Kidney (tissue), 14 donors: ENCODE data around the gene WNT3A. TPM values are rescaled to one million over a fixed set of nuclear protein-coding genes. Genes with fewer than 3 reads are reported as not detected.

Experiments
- DNase-seq, 5 donors: peaks; one replicate each; pipeline ENCODE4 v3.0.0-alpha.2; 2013 to 2020
- FAIRE-seq: peaks from 2 replicates; lab custom pipeline; 2012; peaks lifted over from hg19 to GRCh38; lab: Jason Lieb, UNC
- H3K27ac ChIP-seq, 2 donors: one replicate each; pipeline ENCODE4 v1.7.0; 2013; ENCODE audit warnings: low read depth in 2 of 2, low read length in 2 of 2, inconsistent platforms in 1 of 2
- H3K27me3 ChIP-seq: one replicate; pipeline ENCODE4 v1.7.1; 2013; ENCODE audit warnings: low read length, inconsistent platforms; ENCODE audit not compliant: control insufficient read depth, insufficient read depth
- H3K36me3 ChIP-seq, 3 donors: one replicate each; pipeline versions ENCODE4 v1.7.0 to v1.7.1; 2013; ENCODE audit warnings: low read length in 3 of 3, control low read depth in 1 of 3, inconsistent platforms in 1 of 3; ENCODE audit not compliant: insufficient read depth in 3 of 3, control insufficient read depth in 2 of 3
- H3K4me1 ChIP-seq, 3 donors: one replicate each; pipeline versions ENCODE4 v1.7.0 to v1.7.1; 2013; ENCODE audit warnings: low read length in 3 of 3, inconsistent platforms in 1 of 3, low read depth in 1 of 3; ENCODE audit not compliant: control insufficient read depth in 2 of 3, insufficient read depth in 2 of 3
- H3K4me3 ChIP-seq, 3 donors: one replicate each; pipeline versions ENCODE4 v1.7.0 to v1.8.1; 2013; ENCODE audit warnings: low read length in 3 of 3, control low read depth in 1 of 3, inconsistent platforms in 1 of 3
- H3K9ac ChIP-seq, 3 donors: one replicate each; pipeline versions ENCODE4 v1.7.0 to v1.7.1; 2013; ENCODE audit warnings: low read length in 3 of 3, control low read depth in 1 of 3, inconsistent platforms in 1 of 3
- H3K9me3 ChIP-seq, 3 donors: one replicate each; pipeline versions ENCODE4 v1.7.0 to v1.7.1; 2013; ENCODE audit warnings: low read length in 3 of 3, control low read depth in 1 of 3, inconsistent platforms in 1 of 3; ENCODE audit not compliant: control insufficient read depth in 2 of 3, insufficient read depth in 1 of 3
- intact Hi-C: fragments of 100-400 bp; cut with DNase I; formaldehyde crosslinking; loops from one replicate; pipeline ENCODE4 v1.11.1; 2022
- polyA plus RNA-seq: library from polyadenylated mRNA; stranded (reverse); fragments of 350-450 nt; fragmentation: Illumina TruSeq; extraction: RNeasy Lipid Tissue Mini Kit (QIAGEN cat#74804); gene quantifications from one replicate; pipeline ENCODE4 v1.2.3, GENCODE V29; 2014; ENCODE audit warnings: low read depth, low replicate concordance; ENCODE audit not compliant: insufficient read depth
- total RNA-seq: library from RNA; stranded (reverse); fragmentation: NEBNext Ultra II Directional; extraction: Animal tissue kit (Norgen Biotek cat#: 25700); gene quantifications from one replicate; pipeline ENCODE4 v1.2.1, GENCODE V29; 2021
- TF ChIP-seq, protein P1 (sequence below): IDR thresholded peaks from 3 replicates; pipeline ENCODE4 v1.5.1; 2012; ENCODE audit warnings: mild to moderate bottlenecking, moderate library complexity, borderline replicate concordance; ENCODE audit not compliant: insufficient read depth; ENCODE audit errors: extremely low read depth
- donor health status: control.
- donor health status: control.
- donor health status: control.
- donor health status: control.
- donor health status: control.
- donor health status: DM: yes; HTN: yes; CAD: no.
- donor health status: Normal renal cell carcinoma (clear cell type).

The WNT3A gene
- total and polyA plus RNA-seq, 2 donors from 2014 or later: not detected

GRCh38 chr1:228066891-228067654 is 60.3 kb downstream of the WNT3A start:
- Histone ChIP-seq H3K4me1 (no peaks in the 10 kb centered on the region), H3K27me3 (peaks cover 9% of the 10 kb centered on the region), H3K36me3 (no peaks in the 10 kb centered on the region), H3K4me3 (no peak overlapping the region), H3K27ac (no peak overlapping the region), H3K9me3 (no peaks in the 10 kb centered on the region), H3K9ac (no peak overlapping the region)
- FAIRE-seq (no peak), DNase-seq (peak in 1 of 5 donors; percentile 34)
- TF ChIP-seq, protein P1, sequence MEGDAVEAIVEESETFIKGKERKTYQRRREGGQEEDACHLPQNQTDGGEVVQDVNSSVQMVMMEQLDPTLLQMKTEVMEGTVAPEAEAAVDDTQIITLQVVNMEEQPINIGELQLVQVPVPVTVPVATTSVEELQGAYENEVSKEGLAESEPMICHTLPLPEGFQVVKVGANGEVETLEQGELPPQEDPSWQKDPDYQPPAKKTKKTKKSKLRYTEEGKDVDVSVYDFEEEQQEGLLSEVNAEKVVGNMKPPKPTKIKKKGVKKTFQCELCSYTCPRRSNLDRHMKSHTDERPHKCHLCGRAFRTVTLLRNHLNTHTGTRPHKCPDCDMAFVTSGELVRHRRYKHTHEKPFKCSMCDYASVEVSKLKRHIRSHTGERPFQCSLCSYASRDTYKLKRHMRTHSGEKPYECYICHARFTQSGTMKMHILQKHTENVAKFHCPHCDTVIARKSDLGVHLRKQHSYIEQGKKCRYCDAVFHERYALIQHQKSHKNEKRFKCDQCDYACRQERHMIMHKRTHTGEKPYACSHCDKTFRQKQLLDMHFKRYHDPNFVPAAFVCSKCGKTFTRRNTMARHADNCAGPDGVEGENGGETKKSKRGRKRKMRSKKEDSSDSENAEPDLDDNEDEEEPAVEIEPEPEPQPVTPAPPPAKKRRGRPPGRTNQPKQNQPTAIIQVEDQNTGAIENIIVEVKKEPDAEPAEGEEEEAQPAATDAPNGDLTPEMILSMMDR: no peak
- intact Hi-C loops: no loop called here

- Histone ChIP-seq H3K4me3 (no peak overlapping the region), H3K4me1 (no peaks in the 10 kb centered on the region), H3K9me3 (no peaks in the 10 kb centered on the region), H3K27ac (no peak overlapping the region), H3K9ac (no peak overlapping the region), H3K27me3 (peaks cover 9% of the 10 kb centered on the region), H3K36me3 (no peaks in the 10 kb centered on the region)
- intact Hi-C loops: no loop called here
- DNase-seq (no peak), FAIRE-seq (no peak)
- TF ChIP-seq, protein P1: no peak
Measured at GRCh38 chr1:228068359-228068758, 61.6 kb downstream of the WNT3A start.

GRCh38 chr1:228070173-228070572 is 63.4 kb downstream of the WNT3A start:
- no peaks in the 10 kb centered on the region for H3K9me3 ChIP-seq
- H3K9ac ChIP-seq: no peak overlapping the region
- no peaks in the 10 kb centered on the region for H3K4me1 ChIP-seq
- peaks cover 9% of the 10 kb centered on the region for H3K27me3 ChIP-seq
- no peak overlapping the region for H3K4me3 ChIP-seq
- no peaks in the 10 kb centered on the region for H3K36me3 ChIP-seq
- intact Hi-C loops: no loop called here
- TF ChIP-seq, protein P1: no peak
- FAIRE-seq: no peak
- H3K27ac ChIP-seq: no peak overlapping the region
- no peak for DNase-seq
